SK-N-SH treated with all-trans-retinoic acid at 6 μM for 48 hours (cell line): Measurements from ENCODE around the gene NINJ2.

Source experiments
- ARNTL ChIP-seq: fragments of 450-650 bp; formaldehyde crosslinking; IDR thresholded peaks from 2 replicates; pipeline ENCODE4 v1.5.0; 2020; ENCODE audit warnings: low read depth, mild to moderate bottlenecking, moderate library complexity, borderline replicate concordance
- CSDC2 ChIP-seq: fragments of 250-450 bp; sonication (Bioruptor Pico); IDR thresholded peaks from 2 replicates; pipeline ENCODE4 v1.5.0; 2020; ENCODE audit warnings: mild to moderate bottlenecking, moderate library complexity
- ESRRG ChIP-seq: fragments of 250-450 bp; sonication (Bioruptor Pico); IDR thresholded peaks from 2 replicates; pipeline ENCODE4 v1.6.1; 2021; ENCODE audit warnings: mild to moderate bottlenecking
- GLIS3 ChIP-seq: fragments of 250-450 bp; sonication (Bioruptor Pico); IDR thresholded peaks from 2 replicates; pipeline ENCODE4 v1.5.0; 2020; ENCODE audit warnings: mild to moderate bottlenecking, moderate library complexity
- ISL1 ChIP-seq: fragments of 250-450 bp; sonication (Bioruptor Pico); IDR thresholded peaks from 2 replicates; pipeline ENCODE4 v2.1.2; 2022; ENCODE audit warnings: mild to moderate bottlenecking, moderate library complexity
- PPARA ChIP-seq: fragments of 250-450 bp; sonication (Bioruptor Pico); IDR thresholded peaks from 2 replicates; pipeline ENCODE4 v1.5.0; 2020; ENCODE audit warnings: mild to moderate bottlenecking, borderline replicate concordance
- ZC3H10 ChIP-seq: fragments of 250-450 bp; sonication (Bioruptor Pico); IDR thresholded peaks from 2 replicates; pipeline ENCODE4 v1.5.1; 2021; ENCODE audit warnings: mild to moderate bottlenecking, moderate library complexity
- ZFP3 ChIP-seq: fragments of 250-450 bp; sonication (Bioruptor Pico); IDR thresholded peaks from 2 replicates; pipeline ENCODE4 v1.5.0; 2020; ENCODE audit warnings: mild to moderate bottlenecking, moderate library complexity
- ZNF70 ChIP-seq: fragments of 450-650 bp; formaldehyde crosslinking; IDR thresholded peaks from 2 replicates; pipeline ENCODE4 v1.5.0; 2020; ENCODE audit warnings: mild to moderate bottlenecking, moderate library complexity
- ZNF8 ChIP-seq: fragments of 450-650 bp; formaldehyde crosslinking; IDR thresholded peaks from 2 replicates; pipeline ENCODE4 v1.5.0; 2020; ENCODE audit warnings: mild to moderate bottlenecking, moderate library complexity
- TF ChIP-seq, protein P1 (sequence below): fragments of 250-450 bp; sonication (Bioruptor Pico); IDR thresholded peaks from 2 replicates; pipeline ENCODE4 v1.8.0; 2020; ENCODE audit warnings: mild to moderate bottlenecking, moderate library complexity, borderline replicate concordance
- TF ChIP-seq, protein P2 (sequence below): fragments of 250-450 bp; sonication (Bioruptor Pico); IDR thresholded peaks from 2 replicates; pipeline ENCODE4 v1.5.0; 2020; ENCODE audit warnings: mild to moderate bottlenecking, moderate library complexity
- TF ChIP-seq, protein P3 (sequence below): fragments of 250-450 bp; sonication (Bioruptor Pico); IDR thresholded peaks from 2 replicates; pipeline ENCODE4 v1.5.1; 2020; ENCODE audit warnings: low read depth, mild to moderate bottlenecking, moderate library complexity

DNA sequence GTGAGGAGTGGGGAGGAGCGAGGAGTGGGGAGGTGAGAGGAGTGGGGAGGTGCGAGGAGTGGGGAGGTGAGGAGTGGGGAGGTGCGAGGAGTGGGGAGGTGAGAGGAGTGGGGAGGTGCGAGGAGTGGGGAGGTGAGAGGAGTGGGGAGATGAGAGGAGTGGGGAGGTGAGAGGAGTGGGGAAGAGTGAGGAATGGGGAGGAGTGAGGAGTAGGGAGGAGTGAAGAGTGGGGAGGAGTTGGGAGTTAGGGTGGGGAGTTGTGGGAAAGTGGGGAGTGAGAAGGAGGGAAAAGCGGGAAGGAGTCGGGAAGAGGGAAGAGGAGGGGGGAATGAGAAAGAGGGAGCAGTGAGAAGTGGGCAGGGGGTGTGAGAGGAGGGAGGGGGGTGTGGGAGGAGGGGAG, 117.4 kb downstream of the NINJ2 start:
- TF ChIP-seq ZNF70 (CRISPR knock-in tag) (no peak), ISL1 (CRISPR knock-in tag) (no peak), ZFP3 (CRISPR knock-in tag) (no peak), CSDC2 (CRISPR knock-in tag) (no peak), ZNF8 (CRISPR knock-in tag) (no peak), GLIS3 (CRISPR knock-in tag) (no peak), ARNTL (CRISPR knock-in tag) (no peak), ESRRG (CRISPR knock-in tag) (no peak), ZC3H10 (CRISPR knock-in tag) (no peak), PPARA (no peak)
- TF ChIP-seq, protein P1, sequence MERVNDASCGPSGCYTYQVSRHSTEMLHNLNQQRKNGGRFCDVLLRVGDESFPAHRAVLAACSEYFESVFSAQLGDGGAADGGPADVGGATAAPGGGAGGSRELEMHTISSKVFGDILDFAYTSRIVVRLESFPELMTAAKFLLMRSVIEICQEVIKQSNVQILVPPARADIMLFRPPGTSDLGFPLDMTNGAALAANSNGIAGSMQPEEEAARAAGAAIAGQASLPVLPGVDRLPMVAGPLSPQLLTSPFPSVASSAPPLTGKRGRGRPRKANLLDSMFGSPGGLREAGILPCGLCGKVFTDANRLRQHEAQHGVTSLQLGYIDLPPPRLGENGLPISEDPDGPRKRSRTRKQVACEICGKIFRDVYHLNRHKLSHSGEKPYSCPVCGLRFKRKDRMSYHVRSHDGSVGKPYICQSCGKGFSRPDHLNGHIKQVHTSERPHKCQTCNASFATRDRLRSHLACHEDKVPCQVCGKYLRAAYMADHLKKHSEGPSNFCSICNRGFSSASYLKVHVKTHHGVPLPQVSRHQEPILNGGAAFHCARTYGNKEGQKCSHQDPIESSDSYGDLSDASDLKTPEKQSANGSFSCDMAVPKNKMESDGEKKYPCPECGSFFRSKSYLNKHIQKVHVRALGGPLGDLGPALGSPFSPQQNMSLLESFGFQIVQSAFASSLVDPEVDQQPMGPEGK, result no peak
- TF ChIP-seq, protein P2, sequence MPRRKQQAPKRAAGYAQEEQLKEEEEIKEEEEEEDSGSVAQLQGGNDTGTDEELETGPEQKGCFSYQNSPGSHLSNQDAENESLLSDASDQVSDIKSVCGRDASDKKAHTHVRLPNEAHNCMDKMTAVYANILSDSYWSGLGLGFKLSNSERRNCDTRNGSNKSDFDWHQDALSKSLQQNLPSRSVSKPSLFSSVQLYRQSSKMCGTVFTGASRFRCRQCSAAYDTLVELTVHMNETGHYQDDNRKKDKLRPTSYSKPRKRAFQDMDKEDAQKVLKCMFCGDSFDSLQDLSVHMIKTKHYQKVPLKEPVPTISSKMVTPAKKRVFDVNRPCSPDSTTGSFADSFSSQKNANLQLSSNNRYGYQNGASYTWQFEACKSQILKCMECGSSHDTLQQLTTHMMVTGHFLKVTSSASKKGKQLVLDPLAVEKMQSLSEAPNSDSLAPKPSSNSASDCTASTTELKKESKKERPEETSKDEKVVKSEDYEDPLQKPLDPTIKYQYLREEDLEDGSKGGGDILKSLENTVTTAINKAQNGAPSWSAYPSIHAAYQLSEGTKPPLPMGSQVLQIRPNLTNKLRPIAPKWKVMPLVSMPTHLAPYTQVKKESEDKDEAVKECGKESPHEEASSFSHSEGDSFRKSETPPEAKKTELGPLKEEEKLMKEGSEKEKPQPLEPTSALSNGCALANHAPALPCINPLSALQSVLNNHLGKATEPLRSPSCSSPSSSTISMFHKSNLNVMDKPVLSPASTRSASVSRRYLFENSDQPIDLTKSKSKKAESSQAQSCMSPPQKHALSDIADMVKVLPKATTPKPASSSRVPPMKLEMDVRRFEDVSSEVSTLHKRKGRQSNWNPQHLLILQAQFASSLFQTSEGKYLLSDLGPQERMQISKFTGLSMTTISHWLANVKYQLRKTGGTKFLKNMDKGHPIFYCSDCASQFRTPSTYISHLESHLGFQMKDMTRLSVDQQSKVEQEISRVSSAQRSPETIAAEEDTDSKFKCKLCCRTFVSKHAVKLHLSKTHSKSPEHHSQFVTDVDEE, result no peak
- TF ChIP-seq, protein P3, sequence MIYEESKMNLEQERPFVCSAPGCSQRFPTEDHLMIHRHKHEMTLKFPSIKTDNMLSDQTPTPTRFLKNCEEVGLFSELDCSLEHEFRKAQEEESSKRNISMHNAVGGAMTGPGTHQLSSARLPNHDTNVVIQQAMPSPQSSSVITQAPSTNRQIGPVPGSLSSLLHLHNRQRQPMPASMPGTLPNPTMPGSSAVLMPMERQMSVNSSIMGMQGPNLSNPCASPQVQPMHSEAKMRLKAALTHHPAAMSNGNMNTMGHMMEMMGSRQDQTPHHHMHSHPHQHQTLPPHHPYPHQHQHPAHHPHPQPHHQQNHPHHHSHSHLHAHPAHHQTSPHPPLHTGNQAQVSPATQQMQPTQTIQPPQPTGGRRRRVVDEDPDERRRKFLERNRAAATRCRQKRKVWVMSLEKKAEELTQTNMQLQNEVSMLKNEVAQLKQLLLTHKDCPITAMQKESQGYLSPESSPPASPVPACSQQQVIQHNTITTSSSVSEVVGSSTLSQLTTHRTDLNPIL (CRISPR knock-in tag), result no peak
